HG02981 (cell line): ENCODE measurements around the gene ASB4.

ENCODE experiments used
- ATAC-seq: cut with Tn5 transposase; IDR thresholded peaks from one replicate; pipeline ENCODE4 v1.9.1; 2021; ENCODE audit warnings: mild to moderate bottlenecking, moderate library complexity; ENCODE audit not compliant: unreplicated experiment

ASB4 gene

GRCh38 chr7:95525503-95525902, 39.8 kb downstream of the ASB4 start:
- no peak for ATAC-seq

- ATAC-seq: no peak
Measured at GRCh38 chr7:95526128-95526738, 40.5 kb downstream of the ASB4 start.

GRCh38 chr7:95527033-95527775, 41.5 kb downstream of the ASB4 start:
- ATAC-seq: peak; percentile 62

GRCh38 chr7:95527776-95528250, 42.1 kb downstream of the ASB4 start:
- ATAC-seq: no peak

- no peak for ATAC-seq
Measured at GRCh38 chr7:95529701-95530100, 44.0 kb downstream of the ASB4 start.

GRCh38 chr7:95530881-95531280, 45.1 kb downstream of the ASB4 start:
- ATAC-seq: no peak

GRCh38 chr7:95531605-95532219, 46.0 kb downstream of the ASB4 start:
- ATAC-seq: no peak

- ATAC-seq: no peak
Measured at GRCh38 chr7:95534796-95535195, 49.1 kb downstream of the ASB4 start.

GRCh38 chr7:95535662-95536061, 49.9 kb downstream of the ASB4 start:
- ATAC-seq: no peak

- no peak for ATAC-seq
Measured at GRCh38 chr7:95536656-95537311, 51.0 kb downstream of the ASB4 start.

- no peak for ATAC-seq
Measured at GRCh38 chr7:95537468-95537867, 51.7 kb downstream of the ASB4 start.

- no peak for ATAC-seq
Measured at GRCh38 chr7:95539426-95539825, 53.7 kb downstream of the ASB4 start.

- ATAC-seq: no peak
Measured at GRCh38 chr7:95540366-95540765, 54.6 kb downstream of the ASB4 start.

- ATAC-seq: no peak
Measured at GRCh38 chr7:95543312-95543711, 57.6 kb downstream of the ASB4 start.

- no peak for ATAC-seq
Measured at GRCh38 chr7:95544171-95544570, 58.4 kb downstream of the ASB4 start.

- no peak for ATAC-seq
Measured at GRCh38 chr7:95545007-95545615, 59.4 kb downstream of the ASB4 start.

- no peak for ATAC-seq
Measured at GRCh38 chr7:95545673-95546072, 59.9 kb downstream of the ASB4 start.

GRCh38 chr7:95546647-95547046, 60.9 kb downstream of the ASB4 start:
- ATAC-seq: no peak

GRCh38 chr7:95547361-95548348, 61.9 kb downstream of the ASB4 start:
- no peak for ATAC-seq
